NCI-H82 treated with DMSO at 0.1 percent for 48 hours (cell line): Measurements from ENCODE around the gene PRKN.

Source experiments
- DNase-seq: peaks from one replicate; lab custom pipeline; 2025; ENCODE audit not compliant: unreplicated experiment; lab: John Stamatoyannopoulos, UW

PRKN gene

DNA sequence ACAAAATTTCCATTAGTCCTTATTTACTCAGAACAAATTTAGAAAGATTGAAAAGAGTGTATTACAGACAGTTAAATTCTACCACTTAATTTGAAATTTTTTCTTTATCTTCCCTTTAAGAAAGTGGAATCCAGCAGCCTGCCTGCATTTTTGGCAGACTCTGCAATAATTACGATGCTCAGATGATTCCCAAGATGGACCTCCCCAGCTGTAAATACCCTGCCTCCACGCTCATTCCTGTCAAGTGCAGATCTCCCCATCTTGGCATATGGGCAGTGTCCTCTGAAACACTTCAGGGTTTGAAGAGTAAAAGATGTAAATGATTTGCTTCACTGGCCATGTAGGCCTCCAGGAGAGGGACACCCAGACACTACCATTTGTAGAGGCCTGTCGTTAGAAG lies 471.2 kb downstream of the PRKN start:
- no peak for DNase-seq

DNA sequence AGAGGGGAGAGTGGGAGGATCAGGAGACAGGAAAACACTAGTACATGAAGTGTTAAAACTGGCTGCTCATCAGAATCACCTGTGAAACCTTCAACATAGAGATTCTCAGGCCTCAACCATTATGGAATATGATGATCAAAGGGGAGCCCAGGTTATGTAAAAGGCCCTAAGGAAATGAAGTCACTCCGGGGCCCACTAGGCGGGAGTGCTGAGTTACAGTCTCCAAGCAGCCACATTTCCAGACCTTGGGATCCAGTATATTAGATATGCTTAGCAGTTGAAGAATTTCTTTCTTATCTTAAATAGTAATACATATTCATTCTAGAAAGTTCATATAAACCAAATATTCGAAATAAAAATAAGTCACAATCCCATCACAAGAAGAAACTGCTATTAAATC lies 476.3 kb downstream of the PRKN start:
- no peak for DNase-seq

DNA sequence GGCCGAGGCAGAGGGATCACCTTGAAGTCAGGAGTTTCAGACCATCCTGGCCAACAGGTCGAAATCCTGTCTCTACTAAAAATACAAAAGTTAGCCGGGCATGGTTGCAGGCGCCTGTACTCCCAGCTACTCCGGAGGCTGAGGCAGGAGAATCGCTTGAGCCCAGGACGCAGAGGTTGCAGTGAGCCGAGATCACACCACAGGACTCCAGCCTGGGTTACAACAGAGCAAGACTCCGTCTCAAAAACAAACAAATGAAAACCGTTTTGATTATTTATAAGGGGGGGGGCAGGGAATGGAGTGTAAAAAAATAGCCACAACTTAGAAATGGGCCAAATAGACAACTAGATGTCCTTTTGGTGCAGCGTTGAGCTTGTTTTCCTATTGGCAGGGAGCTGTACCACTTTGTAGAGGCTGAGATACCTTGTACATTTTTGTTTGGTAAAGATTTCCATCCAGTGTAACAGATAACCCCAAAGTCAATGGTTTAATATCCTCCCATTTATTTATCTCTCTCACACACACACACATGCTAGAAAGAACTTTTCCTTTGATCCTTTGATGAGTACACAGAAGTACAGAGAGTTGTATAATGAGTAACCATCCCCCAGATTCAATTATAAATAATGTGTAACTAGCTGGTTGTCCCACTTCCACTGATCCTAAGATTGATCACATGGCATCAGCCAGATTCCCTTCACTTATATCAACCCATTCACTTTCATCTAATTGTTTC lies 477.5 kb downstream of the PRKN start:
- DNase-seq, result no peak

DNA sequence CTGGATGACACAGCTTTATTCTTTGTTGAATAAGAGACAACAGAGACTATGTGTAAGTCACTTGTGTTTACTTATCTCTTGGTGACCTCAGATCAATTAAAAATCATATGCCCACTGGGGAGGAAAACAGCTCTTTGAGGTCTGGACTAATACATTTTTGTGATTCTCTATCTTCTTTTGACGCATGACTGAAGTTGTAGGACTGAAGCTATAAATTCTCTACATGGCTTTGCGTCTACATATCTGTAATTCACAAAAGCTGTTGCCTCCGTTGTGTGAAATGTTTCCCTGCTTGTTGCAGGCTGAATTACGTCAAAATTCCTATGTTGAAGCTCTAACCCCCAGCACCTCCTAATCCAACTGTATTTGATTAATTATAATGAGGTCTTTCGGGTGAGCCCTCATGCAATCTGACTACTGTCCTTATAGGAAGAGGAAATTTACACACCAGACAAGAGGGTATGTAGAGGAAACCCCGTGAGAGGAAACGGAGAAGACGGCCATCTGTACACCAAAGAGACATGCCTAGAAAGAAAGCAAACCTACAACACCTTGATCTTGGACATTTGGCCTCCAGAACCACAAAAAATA lies 481.6 kb downstream of the PRKN start:
- no peak for DNase-seq

DNA sequence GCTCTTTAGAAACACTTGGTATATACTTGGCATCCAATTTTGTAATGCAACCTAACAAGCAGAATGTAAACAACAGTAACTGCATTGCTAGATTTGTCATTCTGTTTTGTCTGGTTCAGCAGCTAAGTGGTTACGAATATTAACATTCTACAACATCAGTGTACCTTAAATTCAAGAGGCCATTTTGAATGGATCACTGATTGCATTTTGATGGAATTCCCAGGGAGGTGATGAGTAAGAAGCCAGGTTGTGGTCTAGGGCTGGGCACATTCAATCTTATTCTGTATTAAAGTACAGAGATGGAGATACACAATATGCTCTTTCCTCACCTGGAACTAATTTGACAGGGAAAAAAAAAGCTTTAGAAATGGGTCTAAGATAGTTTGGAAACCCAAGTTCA lies 483.5 kb downstream of the PRKN start:
- no peak for DNase-seq

DNA sequence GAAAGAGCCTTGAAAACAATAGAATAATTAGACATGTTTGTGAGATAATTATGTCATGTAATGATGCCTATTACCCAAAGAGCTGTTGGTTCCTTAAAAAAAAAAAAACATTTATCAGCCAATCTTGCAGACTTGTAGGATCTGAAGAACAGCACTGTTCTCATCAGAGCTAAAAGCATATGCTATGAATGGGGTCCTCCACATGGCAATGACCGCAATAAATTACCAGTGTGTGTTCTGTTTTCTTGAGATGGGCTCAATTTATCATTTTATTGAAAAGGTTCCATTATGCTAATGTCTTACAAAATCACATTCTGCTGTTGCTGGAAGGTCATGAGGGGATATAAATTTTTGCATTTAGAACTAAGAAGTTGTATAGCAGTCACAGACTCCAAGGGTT lies 484.7 kb downstream of the PRKN start:
- no peak for DNase-seq

DNA sequence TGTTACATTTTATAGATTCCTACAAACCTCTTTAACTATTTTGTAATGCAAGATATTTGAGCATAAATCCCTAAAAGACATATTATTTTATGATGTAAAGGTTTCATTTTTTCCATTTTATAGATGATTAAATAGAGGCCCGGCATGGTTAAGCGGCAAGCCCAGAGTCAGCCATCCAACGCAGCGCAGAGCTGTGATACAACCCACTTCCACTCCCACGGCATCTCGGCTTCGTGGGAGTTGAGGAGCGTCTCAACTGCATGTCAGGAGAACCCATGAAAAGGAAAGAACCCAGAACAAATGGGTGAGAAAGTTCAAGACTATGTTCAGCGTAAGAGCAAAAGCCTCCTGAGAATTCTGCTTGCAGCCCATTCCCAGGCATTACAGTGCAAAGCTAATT lies 488.2 kb downstream of the PRKN start:
- no peak for DNase-seq

GRCh38 chr6:162238675-162239074 lies 488.9 kb downstream of the PRKN start:
- DNase-seq, result no peak

DNA sequence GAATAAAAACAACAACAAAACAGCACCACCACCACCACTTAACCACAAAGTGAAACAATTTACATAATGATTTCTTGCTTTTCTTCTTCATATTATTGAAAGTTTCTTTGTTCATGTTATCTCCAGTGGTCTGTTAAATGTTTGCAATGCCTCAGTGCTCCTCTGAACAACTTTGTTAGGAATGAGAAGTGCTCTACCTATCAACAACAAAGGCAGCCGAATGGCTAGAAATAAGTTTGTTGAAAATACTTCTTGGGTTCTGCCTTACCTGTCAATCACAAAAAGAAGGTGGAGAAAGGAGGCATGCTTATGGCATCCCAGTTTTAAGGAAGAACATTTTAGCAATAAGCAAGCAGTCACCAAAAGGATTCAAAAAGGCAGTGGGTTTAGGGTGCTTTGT lies 490.2 kb downstream of the PRKN start:
- DNase-seq, result no peak

DNA sequence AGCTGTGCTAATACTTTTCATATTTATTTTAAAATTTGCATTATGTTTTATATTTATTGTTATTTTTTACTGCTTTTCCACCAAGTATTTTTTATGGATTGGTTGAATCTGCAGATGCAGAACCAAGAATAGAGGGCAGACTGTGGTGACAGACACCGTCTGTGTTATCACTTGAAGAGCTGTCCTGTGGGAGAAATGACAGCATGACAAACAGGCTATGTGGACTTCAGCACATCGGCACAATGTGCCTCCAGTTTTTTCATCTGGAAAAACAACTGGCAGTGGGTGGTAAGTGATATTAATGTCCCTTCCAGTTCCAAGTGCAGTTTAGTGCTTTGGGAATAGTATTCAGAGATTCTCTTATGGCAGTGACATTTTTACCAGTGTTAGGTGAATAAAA lies 492.9 kb downstream of the PRKN start:
- no peak for DNase-seq

DNA sequence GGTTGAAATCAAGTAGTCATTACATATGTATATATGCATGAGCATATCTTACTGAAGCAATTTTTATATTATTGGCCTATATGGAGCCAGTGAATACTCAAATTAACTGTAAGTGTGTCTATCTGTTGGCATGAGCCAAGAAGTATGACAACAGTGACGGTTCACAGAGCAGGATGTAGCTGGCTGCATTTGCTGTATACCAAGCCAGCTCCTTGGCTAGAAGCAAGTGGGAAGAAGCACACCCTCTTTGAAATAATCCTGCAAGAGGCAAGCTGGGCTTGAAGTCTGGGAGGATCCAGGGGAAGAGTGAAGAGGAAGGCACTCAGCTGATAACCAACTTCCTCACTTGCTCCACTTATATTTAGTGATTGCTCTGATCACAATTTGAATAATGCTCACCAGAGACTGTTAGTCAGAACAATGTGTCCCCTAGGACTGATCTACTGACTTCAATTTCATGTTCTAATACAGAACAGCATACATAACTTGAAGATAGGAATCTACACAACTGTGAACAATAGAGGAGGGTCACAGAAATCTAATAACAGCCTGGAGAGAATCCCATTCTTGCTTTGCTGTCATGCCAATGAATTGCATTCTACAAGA lies 497.3 kb downstream of the PRKN start:
- DNase-seq, result no peak

- DNase-seq, result no peak
Measured at GRCh38 chr6:162229093-162229492, 498.5 kb downstream of the PRKN start.

- DNase-seq, result no peak
Measured at GRCh38 chr6:162226803-162227202, 500.8 kb downstream of the PRKN start.

DNA sequence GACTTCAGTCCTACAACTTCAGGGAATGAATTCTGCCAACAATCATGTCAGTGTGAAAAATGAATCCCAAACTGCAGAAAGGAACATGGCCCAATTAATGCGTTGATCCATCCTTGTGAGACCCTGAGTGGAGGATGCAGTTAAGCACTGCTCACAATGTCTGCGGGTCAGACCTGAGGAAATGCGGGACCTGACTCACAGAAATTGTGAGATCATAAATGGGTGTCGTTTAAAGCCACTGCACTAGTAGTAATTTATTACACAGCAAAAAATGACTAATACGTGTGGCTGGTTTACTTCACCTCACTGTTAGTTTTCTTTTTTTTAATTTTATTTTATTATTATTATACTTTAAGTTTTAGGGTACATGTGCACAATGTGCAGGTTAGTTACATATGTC lies 505.0 kb downstream of the PRKN start:
- no peak for DNase-seq

- DNase-seq, result no peak
Measured at GRCh38 chr6:162220876-162221275, 506.7 kb downstream of the PRKN start.

DNA sequence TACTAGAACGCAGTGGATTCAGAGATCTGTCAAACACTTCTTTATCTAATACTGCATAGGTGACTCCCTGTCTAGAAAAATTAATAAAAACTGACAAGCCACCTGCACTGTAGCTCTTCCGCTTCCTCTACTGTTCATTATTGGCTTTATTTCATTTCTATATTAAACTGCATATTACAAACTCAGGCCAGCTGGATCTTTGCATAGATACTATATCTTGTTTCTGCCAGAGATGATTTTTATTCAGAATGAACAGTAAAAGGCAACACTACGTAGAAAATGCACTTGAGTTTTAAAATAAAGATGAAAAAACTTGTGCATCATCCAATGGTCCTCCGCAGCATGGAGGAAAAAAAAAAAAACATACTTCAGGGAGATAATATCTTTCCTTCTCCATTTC lies 508.3 kb downstream of the PRKN start:
- no peak for DNase-seq

- DNase-seq, result no peak
Measured at GRCh38 chr6:162217811-162218493, 509.6 kb downstream of the PRKN start.

- DNase-seq, result no peak
Measured at GRCh38 chr6:162217058-162217457, 510.5 kb downstream of the PRKN start.

- DNase-seq, result no peak
Measured at GRCh38 chr6:162211777-162212176, 515.8 kb downstream of the PRKN start.

DNA sequence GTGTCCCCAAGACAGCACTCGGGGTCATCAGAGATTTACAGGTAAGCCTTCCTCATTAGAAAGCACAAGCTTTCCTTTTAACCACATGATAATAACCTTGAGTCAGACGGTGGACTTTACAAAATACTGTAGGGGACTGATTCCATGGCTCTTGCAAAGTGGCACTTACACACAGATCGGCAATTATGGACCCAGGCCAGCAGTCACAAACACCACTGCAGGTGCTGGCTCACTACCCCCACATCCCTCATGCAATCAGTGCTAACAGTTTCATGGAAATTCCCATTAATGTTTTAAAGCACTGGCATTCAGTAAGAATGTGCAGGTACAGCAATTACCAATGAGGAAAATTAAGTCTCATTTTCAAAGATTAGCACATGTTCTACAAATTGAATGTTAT lies 516.5 kb downstream of the PRKN start:
- no peak for DNase-seq

DNA sequence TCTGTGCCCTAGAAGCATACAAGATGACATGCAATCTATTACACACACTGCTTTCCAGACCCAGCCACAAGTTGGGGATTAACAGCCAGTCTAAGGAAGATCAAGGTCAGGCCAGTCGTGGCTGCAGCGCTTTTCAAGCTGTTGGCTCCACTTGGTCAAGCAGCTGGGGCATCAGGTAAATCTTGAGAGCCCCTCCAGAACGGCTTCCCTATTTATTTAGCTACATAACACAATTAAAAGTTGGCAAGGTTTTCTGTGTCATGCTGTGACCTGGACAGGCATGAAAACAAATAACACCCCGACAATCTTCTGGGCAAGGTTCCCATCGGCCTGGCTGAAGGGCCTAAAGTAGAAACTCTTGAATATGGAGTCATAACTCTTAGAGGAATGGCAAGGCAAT lies 524.3 kb downstream of the PRKN start:
- DNase-seq, result no peak
